ENCODE data around the gene INSYN2A.

INSYN2A gene

GRCh38 chr10:127151541-127151940, 44.9 kb downstream of the INSYN2A start:
- DNase-seq, result no peak

- no peak for DNase-seq
Measured at GRCh38 chr10:127150136-127150535, 46.3 kb downstream of the INSYN2A start.

DNA sequence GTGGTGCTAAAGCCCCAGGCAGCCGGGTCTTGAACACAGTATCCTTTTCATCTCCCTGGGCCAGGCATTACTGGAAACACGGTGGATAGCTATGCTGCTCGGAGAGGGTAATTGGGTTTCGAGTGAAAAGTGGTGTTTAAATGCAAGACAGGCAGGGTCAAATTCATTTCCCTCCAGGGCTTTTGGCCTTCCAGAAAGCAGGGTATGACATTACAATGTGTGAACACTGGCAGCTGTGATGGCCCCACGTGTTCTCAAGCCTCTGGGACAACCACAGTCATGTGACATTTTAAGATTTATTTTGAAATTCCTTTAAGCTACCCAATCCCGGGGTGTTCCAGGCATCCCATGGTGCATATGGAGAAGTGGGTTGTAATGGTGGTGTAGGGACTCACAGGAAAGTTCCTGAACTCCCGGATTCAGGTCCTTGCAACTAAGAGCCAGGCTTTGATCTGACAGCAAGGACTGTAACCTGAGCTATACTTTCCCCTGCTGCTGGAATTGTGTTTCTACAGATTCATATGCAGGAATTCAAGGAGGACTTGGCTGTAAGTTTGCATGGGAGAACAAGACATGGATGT, 46.8 kb downstream of the INSYN2A start:
- DNase-seq, result no peak

GRCh38 chr10:127148933-127149220, 47.5 kb downstream of the INSYN2A start:
- no peak for DNase-seq

DNA sequence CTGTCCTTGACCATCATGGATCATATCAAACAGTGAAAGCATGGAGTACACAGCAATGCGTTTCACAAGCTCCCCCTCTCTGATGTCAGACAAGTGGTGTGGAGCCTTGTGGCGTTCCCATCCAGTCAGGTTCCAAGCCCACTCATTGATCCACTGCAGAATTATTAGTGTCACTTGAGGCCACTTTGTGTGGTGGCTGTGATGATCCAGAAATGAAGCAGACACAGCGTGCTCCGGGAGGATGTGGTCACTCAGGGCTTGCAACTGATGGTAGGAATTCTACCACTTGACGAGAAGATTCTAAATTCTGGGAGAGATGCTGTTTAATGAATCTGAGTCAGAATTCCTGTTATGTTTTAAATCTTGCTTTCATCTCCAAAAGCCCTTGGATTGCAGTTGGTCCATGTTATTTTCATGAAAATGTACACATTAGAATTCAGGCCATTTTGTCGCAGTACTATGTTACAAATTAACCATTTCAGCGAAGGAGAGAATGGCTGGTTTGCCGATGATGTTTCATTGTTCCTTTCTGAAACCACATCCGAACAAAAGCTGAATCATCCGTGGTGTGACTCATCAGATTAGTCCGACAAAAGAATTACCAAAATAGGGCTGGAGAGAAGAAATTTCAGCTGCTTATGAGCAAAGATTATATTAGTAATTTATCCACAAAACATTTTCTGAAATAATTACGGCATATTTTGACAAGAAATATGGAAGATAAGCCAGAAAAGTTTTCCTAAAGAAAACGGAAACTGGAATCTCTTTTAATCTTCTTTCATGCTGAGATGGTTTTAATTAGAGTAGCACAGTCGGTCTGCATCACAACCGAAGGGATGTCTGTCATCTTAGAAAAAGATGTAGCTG, 48.1 kb downstream of the INSYN2A start:
- DNase-seq, result no peak

GRCh38 chr10:127146661-127147060, 49.7 kb downstream of the INSYN2A start:
- DNase-seq, result no peak

All from NCI-H526 treated with DMSO at 0.1 percent for 48 hours (cell line).